Thyroid gland (tissue), 4 donors: ENCODE results near the gene HMGB4.

ENCODE experiments used
- CTCF ChIP-seq, 6 experiments: fragments of 200-600 bp in 3 of 6; fragments of 450-650 bp in 3 of 6; sonication (generic) in 3 of 6; IDR thresholded peaks; one replicate each; pipeline ENCODE4 v1.5.1; 2016 to 2019; ENCODE audit warnings: antibody characterized with exemption in 6 of 6, mild to moderate bottlenecking in 2 of 6, inconsistent platforms in 1 of 6, moderate library complexity in 1 of 6
- POLR2A ChIP-seq, 2 donors: fragments of 450-650 bp; IDR thresholded peaks; one replicate each; pipeline ENCODE4 v1.6.1; 2017; ENCODE audit warnings: antibody characterized with exemption in 2 of 2, mild to moderate bottlenecking in 2 of 2, moderate library complexity in 1 of 2

GRCh38 chr1:33819290-33819912, 44.5 kb upstream of the HMGB4 start:
- TF ChIP-seq POLR2A (IDR thresholded peaks at IDR 0.05) (no peak), CTCF (IDR thresholded peaks at IDR 0.05) (no peak)
